Endothelial cell of hepatic sinusoid (primary cell): ENCODE measurements around the gene TUBB2B.

Experiments
- in situ Hi-C: cut with HindIII; loops from 2 replicates; pipeline ENCODE4 v1.10.0; 2017; ENCODE audit warnings: low sequenced_read_pairs

The TUBB2B gene

DNA sequence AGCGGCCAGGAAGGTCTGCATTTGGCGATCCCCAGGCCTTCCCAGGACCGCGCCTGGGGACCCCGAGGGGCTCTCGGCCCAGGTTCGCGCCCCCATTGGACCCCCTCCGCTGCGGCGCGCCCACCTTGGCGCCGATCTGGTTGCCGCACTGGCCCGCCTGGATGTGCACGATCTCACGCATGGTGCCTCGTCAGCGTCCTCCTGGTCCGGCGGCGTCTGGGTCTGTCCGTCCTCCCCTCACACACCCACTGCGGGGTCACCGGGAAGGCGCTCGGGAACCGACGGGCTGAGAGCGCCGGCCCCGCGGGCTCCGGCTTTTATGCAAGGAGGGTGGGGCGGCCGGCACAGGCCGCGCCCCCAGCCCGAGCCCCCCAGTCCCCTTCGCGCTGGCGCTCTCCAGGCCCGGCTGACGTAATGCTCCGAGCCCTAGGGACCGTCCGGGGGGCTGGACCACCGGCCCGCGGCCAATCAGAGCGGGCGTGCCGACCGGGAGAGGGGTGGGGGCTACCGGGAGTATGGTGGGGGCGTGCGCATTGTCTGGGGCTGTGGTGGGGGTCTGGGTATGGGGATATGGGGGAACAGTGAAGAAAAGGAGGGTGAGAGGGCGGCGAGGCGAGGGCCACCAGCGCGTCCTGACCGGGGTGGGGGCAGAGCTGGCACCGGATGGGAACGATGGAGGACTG is at the start of gene TUBB2B:
Gene TUBB2B, minus strand, starts transcription at position 291 of the 683 bp plus-strand sequence. Its CDS starts 110 bp downstream, at position 181.
- in situ Hi-C loops, result loop anchor here (5.0 kb wide), 1 partner anchor 90 kb away; no protein-coding TSS in a partner anchor

DNA sequence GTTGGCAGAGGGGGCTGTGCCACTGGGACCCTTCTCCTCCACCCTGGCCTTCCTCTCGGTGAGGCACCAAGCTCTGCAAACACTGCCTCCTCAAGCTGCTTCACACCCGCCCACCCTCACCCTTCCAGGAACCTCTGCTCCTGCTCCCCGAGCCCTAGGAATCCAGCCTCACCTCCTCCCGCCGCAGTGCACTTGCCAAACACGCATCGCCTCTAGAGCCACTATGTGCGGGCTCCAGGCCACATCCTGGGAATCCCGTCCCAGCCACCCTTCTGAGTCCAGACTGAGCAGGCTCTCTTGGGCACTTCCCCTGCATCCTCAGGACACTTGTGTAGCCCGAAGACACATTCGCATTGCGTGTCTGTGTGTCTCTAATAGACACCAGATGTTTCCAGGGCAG is 49.8 kb upstream of the TUBB2B start:
- in situ Hi-C loops, result loop anchor here (25.0 kb wide), 2 partner anchors 435 to 710 kb away; no protein-coding TSS in a partner anchor

DNA sequence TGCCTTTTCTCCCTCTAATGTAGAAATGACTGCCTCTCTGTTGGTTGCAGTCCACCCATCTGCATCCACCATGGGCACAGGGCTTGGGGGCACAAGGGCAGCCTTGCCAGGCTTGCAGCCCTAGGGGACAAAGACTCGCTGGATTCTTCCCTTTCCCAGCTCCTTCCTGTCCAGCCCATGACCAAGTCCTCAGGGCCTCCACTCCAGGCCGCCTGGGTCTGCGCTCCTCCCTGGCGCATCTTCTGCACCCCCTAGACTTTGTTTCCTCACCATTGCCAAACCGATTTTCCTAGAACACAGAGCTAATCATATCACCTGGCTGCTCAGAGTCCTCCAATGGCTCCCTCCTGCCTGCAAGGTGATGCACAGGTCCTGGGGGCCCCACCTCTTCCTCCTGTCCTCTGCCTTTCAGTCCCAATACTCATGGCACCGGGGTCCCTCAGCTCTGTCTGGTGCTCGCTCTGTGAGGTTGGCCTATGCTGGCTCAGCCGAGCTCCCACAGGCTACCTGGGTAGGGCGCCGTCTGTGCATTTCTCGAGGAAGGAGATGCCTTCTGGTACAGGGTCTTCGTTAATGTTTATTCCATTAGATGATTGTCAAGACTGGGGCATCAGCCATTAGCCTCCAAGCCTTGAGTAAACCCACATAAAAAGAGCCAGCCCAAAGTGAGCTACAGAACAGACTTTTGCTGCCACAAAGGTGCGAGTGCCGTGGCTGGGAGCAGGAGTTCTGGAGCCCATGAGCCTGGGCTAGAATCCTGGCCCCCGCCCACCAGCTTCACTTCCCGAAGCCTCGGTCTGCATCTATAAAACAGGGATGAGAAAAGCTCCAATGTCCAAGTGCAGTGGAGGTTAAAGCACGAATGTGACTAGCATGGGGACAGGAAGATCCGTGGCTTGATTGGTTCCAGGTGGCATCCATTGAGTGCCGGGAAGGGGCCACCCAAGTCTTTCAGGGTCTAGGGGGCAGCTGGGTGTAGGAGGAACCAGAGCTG is 49.0 kb upstream of the TUBB2B start:
- in situ Hi-C loops, result loop anchor here (25.0 kb wide), 2 partner anchors 436 to 711 kb away; no protein-coding TSS in a partner anchor

DNA sequence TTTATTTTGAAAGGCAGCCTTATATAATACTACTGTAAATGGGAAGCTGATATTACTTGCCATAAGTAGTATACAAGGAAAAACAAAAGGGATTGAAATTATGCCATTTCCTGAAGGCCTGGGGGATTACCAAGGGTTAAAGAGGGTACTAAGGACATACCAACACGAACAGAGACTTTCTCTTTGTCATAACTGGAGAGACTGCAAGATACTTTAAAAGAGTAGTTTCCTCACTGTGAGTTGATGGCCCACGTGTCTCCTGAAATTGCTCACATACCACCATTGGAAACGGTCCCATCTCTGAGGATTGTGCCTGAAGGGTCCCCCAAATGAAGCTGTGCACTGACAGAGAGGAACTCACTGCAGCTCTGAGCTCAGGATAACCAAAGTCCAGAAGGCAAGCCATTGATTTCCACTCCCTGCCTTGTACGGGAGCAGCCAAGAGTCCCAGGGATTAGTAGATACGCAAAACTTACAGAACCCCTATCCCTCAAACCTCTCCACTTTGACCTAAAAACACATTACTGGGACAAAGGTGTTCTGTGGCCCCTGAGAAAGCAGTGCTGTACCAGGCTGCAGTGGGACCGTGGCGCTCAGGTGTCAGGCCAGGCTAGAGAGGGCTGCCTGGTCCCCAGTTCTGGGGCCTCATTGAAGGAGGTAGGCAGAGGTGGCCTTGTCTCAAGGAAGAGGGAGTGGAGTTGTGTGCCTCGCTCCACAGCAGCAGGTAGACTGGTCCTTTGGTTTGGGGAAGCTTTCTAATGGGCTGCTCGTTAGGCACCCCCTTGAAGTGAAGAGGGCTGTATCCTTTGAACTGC is 46.5 kb upstream of the TUBB2B start:
- in situ Hi-C loops, result no loop called here

DNA sequence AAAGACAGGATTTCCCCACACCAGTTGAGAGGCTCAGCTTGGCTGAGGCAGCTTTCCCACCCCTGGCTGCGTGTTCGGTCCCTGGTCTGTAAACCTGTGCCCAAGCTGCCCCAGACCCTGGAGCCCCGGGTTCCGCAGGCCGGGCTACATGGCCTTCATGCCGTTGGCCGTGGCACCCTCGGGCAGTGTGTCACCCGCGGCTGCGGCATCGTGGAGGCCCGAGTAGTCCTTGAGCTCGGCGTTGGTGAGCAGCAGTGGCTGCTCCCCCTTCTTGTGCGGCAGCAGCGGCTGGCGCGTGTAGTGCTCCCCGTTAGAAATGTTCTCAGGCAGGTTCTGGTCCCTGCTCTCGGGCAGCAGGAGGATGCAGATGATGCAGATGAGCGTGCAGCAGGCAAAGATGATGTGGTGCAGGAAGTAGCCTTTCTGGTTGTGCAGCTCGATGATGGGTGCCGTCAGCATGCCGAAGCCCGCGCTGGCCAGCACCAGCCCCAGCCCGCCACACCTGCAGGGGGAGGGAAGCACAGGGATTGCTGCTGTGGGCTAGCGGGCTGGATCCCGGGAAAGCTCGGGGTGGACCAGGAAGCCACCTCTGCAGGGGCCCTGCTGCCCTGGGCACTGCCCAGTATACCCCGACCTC is 45.6 kb upstream of the TUBB2B start:
- in situ Hi-C loops, result no loop called here

DNA sequence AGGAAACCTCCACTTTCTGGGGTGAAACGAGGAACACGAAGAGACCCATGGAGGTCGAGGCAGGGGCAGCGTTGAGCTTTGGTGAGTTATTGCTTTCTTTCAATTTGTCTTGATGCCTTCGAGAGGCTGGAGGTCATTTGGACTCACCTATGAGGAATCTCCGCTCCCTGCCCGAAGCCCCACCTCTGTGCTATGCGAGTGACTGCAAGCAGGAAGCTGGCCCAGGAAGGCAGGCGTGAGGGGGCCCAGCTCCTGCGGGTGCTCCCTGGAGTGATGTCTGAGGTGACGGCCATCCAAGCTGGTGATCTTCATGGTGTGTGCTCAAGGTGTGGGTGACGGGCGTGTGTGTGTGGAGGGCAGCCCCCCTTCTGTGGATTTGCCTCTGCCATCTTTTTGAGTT is 44.3 kb upstream of the TUBB2B start:
- in situ Hi-C loops, result no loop called here

DNA sequence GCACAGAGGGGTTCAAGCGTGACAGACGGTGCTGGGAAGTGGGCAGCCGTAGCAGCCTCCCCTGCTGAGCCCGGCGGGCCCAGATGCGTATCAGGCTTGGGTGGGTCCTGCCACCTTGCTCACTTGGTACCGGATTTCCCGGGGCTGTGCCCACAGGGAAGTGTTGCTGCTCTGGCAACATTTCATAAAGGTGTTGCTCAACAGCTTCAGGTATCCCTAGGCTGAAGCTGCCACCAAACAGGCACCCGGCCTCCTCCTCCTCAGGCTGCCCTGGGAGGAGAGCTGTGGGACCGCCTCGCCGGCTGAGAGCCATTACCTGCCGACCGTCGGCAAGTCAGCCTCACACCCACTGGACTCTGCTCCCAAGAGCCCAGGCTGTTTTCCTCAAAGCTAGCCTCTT is 42.8 kb upstream of the TUBB2B start:
- in situ Hi-C loops, result no loop called here

DNA sequence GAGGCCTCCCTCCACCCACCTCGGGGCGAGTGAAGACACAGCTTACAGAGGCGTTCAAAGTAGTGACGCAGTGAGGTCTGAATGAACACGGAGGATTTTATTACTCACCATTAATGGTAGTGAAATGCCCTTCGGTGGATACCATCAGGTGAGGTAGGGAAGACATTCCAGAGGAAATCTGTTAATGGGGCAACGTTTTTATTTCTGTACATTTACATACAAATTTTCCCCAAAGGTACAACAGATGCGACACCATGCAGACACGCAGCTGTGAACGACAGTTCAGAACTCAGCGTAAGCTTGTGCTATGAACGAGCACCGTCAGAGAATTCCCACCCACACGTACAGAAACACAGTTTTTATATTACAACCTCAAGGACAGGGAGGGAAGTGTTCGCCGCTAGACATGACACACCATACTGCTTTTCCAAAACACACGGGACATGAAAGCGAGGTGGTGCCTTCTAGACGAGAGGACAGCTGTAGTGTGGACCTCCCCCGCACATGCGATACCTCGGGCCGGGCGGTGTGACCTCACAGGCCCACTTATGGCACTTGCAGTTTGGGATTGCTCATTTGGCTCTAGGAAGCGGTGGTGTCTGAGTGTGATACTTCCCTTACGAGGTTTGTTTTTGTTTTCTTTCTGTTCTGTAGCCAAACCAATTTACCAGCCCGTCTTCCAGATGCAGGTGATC is 42.0 kb upstream of the TUBB2B start:
- in situ Hi-C loops, result no loop called here

DNA sequence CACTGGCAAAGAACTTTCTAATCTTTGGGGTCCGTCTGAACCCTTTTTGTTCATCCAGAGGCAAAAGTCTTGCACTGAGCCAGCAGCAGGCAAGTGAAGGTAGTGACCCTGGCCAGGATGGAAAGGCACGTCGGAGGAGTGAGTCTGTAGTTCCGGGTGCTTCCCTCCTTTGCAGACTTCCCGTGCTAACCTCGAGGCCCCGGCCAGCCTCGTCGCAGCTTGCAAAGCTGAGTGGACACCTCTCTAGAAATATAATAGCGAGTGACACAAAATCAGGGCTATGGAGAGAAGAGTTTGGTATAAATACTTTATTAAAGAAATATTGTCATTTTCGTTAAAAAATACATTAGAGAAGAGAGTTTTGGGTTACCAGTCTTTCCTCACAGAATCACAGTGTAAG is 41.2 kb upstream of the TUBB2B start:
- in situ Hi-C loops, result no loop called here

DNA sequence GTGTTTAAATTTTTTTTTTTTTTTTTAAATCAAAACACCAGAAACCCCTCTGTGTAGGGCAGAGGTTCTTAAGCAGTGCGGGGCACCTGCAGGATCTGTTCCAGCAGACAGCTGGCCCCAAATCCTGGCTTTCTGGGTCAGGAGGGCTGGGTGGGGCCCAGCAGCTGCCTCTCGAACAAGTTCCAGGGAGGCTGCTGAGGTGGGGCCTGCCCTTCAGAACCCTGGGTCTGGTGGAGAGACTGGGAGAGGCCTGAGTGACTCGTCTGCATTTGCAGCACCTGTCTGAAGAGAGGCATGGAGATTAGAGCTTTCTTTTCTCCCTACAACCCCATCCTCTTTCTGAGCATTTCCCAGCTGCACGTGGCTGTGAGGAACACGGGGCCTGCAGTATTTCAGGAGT is 39.7 kb upstream of the TUBB2B start:
- in situ Hi-C loops, result no loop called here

DNA sequence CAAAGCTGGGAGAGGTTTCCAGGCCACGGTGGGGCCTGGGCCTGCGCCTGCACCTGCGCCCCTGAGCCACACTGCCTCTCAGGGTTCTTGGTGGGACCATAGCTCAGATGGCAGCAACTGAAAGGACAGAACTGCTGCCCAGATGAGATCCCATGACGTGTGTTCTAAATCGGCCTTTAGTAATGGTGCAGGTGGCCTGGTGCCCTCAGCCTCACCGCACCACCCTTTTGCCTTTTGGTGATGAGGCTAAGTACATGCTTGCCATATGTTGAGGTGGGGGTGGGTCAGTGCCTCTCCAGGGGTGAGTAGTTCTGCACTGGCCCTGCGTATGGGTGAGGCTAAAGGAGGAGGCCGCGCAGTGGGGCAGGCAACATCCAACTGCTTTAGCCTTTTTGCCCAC is 38.7 kb upstream of the TUBB2B start:
- in situ Hi-C loops, result no loop called here

DNA sequence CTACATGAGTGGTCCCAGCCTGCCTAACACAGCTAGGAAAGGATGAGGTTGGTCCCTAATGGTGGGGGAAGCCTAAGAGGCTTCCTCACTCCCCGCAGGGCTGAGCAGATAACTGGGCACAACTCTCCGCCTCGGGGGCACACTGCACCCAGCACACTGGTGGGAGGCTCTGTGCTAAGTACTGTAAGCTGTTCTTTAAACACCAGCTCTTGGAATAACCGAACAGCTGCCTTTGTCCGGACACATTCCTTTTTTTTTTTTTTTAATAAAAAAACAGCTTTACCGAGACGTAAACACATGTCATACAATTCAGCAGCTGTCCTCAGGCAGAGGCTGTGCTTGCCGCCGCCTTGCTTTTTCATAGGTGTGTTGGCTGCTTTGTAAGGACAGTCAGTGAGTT is 38.2 kb upstream of the TUBB2B start:
- in situ Hi-C loops, result no loop called here

DNA sequence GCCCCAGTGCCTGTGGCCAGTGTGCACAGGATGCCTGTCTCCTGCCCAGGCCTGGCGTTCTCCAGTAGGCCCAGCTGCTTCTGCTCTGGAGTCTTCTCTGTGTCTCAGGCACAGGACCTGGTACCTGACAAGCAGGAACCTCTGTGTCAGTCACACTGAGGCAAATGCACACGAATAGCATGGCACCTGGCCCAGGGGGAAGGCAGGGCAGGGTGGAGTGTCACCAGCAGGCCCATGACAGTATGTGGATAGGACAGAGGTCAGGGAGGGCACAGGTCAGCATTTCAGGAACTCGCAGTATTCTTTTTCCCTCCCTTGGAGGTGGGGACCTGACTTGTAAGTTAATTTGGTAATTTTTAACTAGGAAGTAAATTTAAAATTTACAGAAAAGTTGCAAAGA is 36.9 kb upstream of the TUBB2B start:
- in situ Hi-C loops, result no loop called here

DNA sequence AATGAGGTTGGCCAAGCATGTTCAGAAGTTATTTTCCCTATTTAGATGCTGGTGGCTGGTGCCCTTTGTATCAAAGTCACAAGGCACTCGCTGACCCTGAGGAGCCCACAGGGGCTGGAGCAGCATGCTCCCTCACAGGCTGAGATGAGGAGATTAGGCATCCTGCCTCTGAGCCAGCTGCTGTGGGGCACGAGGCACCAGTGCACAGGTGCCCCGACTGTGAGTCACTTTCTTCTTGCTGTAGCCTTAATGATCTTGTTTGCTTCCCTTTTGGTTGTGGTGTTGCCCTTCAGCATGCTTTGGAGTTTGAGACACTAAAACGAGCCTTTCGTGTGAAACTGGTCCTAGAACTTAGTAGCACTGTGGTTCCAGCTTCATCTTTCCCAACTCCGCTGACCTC is 35.6 kb upstream of the TUBB2B start:
- in situ Hi-C loops, result no loop called here

DNA sequence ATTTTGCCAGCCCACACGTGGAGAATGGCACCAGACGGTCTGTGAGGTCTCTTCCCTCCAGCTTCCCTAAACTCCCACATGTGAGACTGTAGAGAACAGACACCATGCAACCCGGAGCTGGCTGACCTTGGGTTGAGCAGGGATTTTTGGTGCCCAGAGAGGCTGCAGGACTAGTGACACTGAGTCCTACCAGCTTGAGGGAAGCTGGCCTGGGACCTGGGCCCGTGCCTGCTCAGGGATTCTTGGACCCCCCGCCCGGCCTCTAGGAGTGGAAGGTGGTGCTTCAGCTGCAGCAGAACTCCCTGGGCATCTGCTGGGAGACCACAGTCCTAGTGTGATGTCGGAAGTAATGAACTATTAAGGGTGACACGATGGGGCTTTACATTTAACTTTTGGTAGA is 34.5 kb upstream of the TUBB2B start:
- in situ Hi-C loops, result no loop called here

DNA sequence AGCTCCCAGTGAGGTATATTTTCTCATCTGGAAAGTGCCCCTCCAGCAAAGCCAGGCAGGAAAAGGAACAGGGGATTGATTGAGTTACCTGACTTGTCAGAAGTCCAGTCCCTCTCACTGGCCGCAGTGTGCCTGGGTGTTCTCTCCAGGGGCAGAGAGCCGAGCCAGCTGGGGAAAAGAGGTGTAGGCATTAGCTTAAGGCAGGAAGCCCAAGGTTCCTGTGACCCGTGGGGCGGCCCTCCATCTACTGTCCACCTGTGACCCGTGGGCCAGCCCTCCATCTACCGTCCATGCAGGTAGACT is 34.0 kb upstream of the TUBB2B start:
- in situ Hi-C loops, result no loop called here

DNA sequence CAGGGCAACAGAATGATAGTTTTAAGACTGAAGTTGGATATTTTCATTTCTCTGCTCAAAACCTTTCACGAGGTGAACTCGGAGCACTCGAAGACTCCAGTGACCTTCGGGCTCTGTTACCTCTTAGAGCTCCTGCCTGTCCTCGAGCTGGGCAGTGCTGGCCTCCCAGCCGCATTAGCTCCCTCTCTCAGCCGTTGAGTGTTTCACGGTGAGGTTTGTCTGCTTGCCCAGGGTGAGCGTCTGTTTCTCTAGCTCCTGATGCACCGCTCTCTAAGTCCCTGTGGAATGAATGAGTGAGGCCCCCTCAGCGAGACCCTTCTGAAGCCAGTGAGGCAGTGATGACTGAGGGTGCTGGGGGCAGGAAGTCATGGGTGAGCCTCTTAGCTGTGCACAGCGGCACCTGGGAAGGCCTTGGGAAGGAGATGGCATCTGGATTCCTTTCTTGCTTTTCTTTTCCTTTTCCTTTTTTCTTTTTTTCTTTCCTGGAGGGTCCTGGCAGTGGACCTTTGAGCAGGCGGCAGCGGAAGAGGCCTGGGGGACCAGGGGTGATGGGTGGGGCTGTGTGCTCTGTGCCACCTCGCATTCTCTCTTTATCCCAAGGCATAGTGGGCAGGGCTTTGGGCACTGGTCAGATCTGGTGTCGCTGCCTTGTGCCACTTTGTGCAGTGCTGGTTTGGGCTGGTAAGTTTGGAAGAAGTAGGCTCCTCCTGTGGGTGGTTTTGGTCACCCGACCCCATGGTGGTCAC is 33.5 kb upstream of the TUBB2B start:
- in situ Hi-C loops, result no loop called here

DNA sequence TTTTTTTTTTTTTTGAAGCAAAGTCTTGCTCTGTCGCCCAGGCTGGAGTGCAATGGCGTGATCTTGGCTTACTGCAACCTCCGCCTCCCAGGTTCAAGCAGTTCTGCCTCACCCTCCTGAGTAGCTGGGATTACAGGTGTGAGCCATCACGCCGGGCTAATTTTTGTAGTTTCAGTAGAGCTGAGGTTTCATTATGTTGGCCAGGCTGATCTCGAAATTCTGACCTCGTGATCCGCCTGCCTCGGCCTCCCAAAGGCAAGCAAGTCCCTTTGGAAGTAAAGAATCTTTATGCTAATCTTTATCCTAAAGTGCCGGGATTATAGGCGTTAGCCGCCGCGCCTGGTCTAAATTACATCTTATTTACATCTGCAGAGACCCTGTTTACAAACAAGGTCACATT is 32.8 kb upstream of the TUBB2B start:
- in situ Hi-C loops, result no loop called here

DNA sequence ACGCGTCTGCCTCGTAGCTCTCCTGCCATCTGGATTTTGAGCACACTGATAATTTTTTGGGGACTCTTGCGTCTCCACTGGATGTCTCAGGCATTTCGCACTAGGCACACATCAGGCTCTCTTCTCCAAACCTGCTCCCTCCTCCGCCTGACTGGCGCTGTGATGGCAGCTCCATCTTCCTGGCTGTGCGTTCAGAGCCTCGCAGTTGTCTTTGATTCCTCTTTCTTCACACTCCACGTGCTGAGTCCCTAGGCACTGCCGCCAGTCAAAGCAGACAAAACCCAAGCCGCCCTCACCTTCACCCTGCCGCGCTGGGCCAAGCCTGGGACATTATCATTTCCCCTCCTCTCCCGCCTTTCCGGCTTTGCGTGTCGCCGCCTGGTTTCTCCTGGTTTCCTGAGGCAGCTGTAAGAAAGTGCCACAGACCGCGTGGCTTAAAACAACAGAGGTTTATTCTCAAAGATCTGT is 32.1 kb upstream of the TUBB2B start:
- in situ Hi-C loops, result no loop called here
